Hepatocyte (in vitro differentiated cells): ENCODE results near the gene MCCD1. TPM values are rescaled to one million over a fixed set of nuclear protein-coding genes. Genes with fewer than 3 reads are reported as not detected.
"Not testable (repeated sequence)": the region's sequence is repeated elsewhere in the genome, so short reads cannot be mapped to it uniquely, and the experiment has no call there.

Source experiments
- DNase-seq: peaks from one replicate; pipeline ENCODE4 v3.0.0-alpha.2; 2016; ENCODE audit warnings: low spot score
- H2AFZ ChIP-seq: fragments of 200-600 bp; sonication (generic); 2 replicates; pipeline ENCODE4 v1.6.0; 2016; ENCODE audit warnings: antibody characterized with exemption, mild to moderate bottlenecking
- H3K27ac ChIP-seq: fragments of 200-600 bp; sonication (generic); 2 replicates; pipeline ENCODE4 v1.5.1; 2016; ENCODE audit warnings: mild to moderate bottlenecking
- H3K27me3 ChIP-seq: fragments of 200-600 bp; sonication (generic); 2 replicates; pipeline ENCODE4 v1.6.1; 2016
- H3K36me3 ChIP-seq: fragments of 200-600 bp; sonication (generic); replicated peaks from 2 replicates; pipeline ENCODE4 v1.5.1; 2016; ENCODE audit warnings: low read depth; ENCODE audit not compliant: insufficient read depth
- H3K4me1 ChIP-seq: fragments of 200-600 bp; sonication (generic); 2 replicates; pipeline ENCODE4 v1.5.1; 2016; ENCODE audit warnings: mild to moderate bottlenecking, moderate library complexity; ENCODE audit not compliant: insufficient read depth
- H3K4me2 ChIP-seq: fragments of 200-600 bp; sonication (generic); 2 replicates; pipeline ENCODE4 v1.6.0; 2016
- H3K4me3 ChIP-seq: fragments of 200-600 bp; sonication (generic); 2 replicates; pipeline ENCODE4 v1.5.1; 2016; ENCODE audit warnings: mild to moderate bottlenecking
- H3K79me2 ChIP-seq: fragments of 200-600 bp; sonication (generic); 2 replicates; pipeline ENCODE4 v1.6.0; 2017; ENCODE audit warnings: mild to moderate bottlenecking
- H3K9me2 ChIP-seq: fragments of 200-600 bp; sonication (generic); replicated peaks from 2 replicates; pipeline ENCODE4 v1.6.0; 2017; ENCODE audit warnings: mild to moderate bottlenecking; ENCODE audit not compliant: insufficient read depth
- H3K9me3 ChIP-seq: fragments of 200-600 bp; sonication (generic); 2 replicates; pipeline ENCODE4 v1.5.1; 2016; ENCODE audit warnings: low read depth, mild to moderate bottlenecking
- H4K20me1 ChIP-seq: fragments of 200-600 bp; sonication (generic); 2 replicates; pipeline ENCODE4 v1.6.0; 2016; ENCODE audit warnings: mild to moderate bottlenecking; ENCODE audit not compliant: insufficient read depth, poor library complexity, severe bottlenecking
- CTCF ChIP-seq: fragments of 200-600 bp; sonication (generic); IDR thresholded peaks from 2 replicates; pipeline ENCODE4 v1.5.1; 2016; ENCODE audit warnings: antibody characterized with exemption, mild to moderate bottlenecking; ENCODE audit not compliant: poor library complexity
- EZH2 ChIP-seq: fragments of 200-600 bp; sonication (generic); IDR thresholded peaks from 2 replicates; pipeline ENCODE4 v1.6.1; 2016; ENCODE audit warnings: antibody characterized with exemption, mild to moderate bottlenecking, borderline replicate concordance
- EZH2phosphoT487 ChIP-seq: fragments of 200-600 bp; sonication (generic); IDR thresholded peaks from one replicate; pipeline ENCODE4 v1.6.1; 2018; ENCODE audit warnings: antibody characterized with exemption, mild to moderate bottlenecking, low read depth, moderate library complexity; ENCODE audit not compliant: unreplicated experiment, severe bottlenecking
- WGBS: methylation state at CpG from one replicate; pipeline ENCODE4 v1.1.6; 2016; ENCODE audit warnings: low lambda C conversion rate; ENCODE audit errors: missing lambda C conversion rate; 5-methylcytosine and 5-hydroxymethylcytosine counted together
- polyA plus RNA-seq: library from polyadenylated mRNA; unstranded; fragments of >200 nt; fragmentation: Nextera tagmentation; extraction: Ambion mirVana; gene quantifications from 2 replicates; pipeline ENCODE4 v1.2.1, GENCODE V29; 2016
- total RNA-seq: library from RNA; depleted of rRNA; stranded (reverse); fragments of >200 nt; gene quantifications from 2 replicates; pipeline ENCODE4 v1.2.3, GENCODE V29; 2014

MCCD1 gene
- total and polyA plus RNA-seq, 2 experiments from 2014 or later = 0.47 to 2.0 TPM

GRCh38 chr6:31551371-31551770 lies 22.6 kb downstream of the MCCD1 start:
- H4K20me1 ChIP-seq, H3K4me3 ChIP-seq, H2AFZ ChIP-seq, H3K36me3 ChIP-seq, H3K9me3 ChIP-seq, H3K9me2 ChIP-seq, H3K4me2 ChIP-seq, H3K27ac ChIP-seq, H3K27me3 ChIP-seq: not testable (repeated sequence)
- DNase-seq = peak; percentile 54
- Histone ChIP-seq H3K79me2 (peaks cover 37% of the 10 kb centered on the region), H3K4me1 (peaks cover 10% of the 10 kb centered on the region)
- WGBS = 85% methylated on average over 5 of the region's 5 CpGs
- peak; percentile 32 for TF ChIP-seq CTCF

GRCh38 chr6:31556307-31556706 lies 27.5 kb downstream of the MCCD1 start:
- H3K36me3 ChIP-seq = no peaks in the 10 kb centered on the region
- H3K4me1 ChIP-seq = no peaks in the 10 kb centered on the region
- DNase-seq = no peak
- H3K27ac ChIP-seq = no peak overlapping the region
- H3K9me2 ChIP-seq = no peaks in the 10 kb centered on the region
- H3K79me2 ChIP-seq = peaks cover 14% of the 10 kb centered on the region
- no peak overlapping the region for H3K4me2 ChIP-seq
- TF ChIP-seq EZH2 = no peak
- no peak for TF ChIP-seq CTCF
- TF ChIP-seq EZH2phosphoT487 = no peak
- H3K4me3 ChIP-seq = no peak overlapping the region
- 95% methylated on average over 3 of the region's 3 CpGs for WGBS
- no peaks in the 10 kb centered on the region for H4K20me1 ChIP-seq
- H2AFZ ChIP-seq = no peak overlapping the region
- no peaks in the 10 kb centered on the region for H3K9me3 ChIP-seq
- H3K27me3 ChIP-seq = no peaks in the 10 kb centered on the region

GRCh38 chr6:31557443-31558317 lies 28.9 kb downstream of the MCCD1 start:
- Histone ChIP-seq H3K4me1 (no peaks in the 10 kb centered on the region), H3K27me3 (no peaks in the 10 kb centered on the region), H3K4me2 (no peak overlapping the region), H3K79me2 (peaks cover 12% of the 10 kb centered on the region), H2AFZ (no peak overlapping the region), H3K9me2 (no peaks in the 10 kb centered on the region), H3K36me3 (no peaks in the 10 kb centered on the region), H4K20me1 (no peaks in the 10 kb centered on the region), H3K27ac (no peak overlapping the region), H3K4me3 (no peak overlapping the region), H3K9me3 (no peaks in the 10 kb centered on the region)
- DNase-seq = no peak
- no peak for TF ChIP-seq EZH2phosphoT487
- TF ChIP-seq CTCF = no peak
- TF ChIP-seq EZH2 = no peak
- WGBS = 87% methylated on average over 24 of the region's 24 CpGs

GRCh38 chr6:31558318-31558625 lies 29.5 kb downstream of the MCCD1 start:
- H4K20me1 ChIP-seq = no peaks in the 10 kb centered on the region
- H3K4me1 ChIP-seq = no peaks in the 10 kb centered on the region
- H3K9me2 ChIP-seq = no peaks in the 10 kb centered on the region
- no peak overlapping the region for H3K27ac ChIP-seq
- H2AFZ ChIP-seq = no peak overlapping the region
- TF ChIP-seq EZH2phosphoT487 = no peak
- TF ChIP-seq EZH2 = no peak
- no peak for TF ChIP-seq CTCF
- no peaks in the 10 kb centered on the region for H3K27me3 ChIP-seq
- H3K4me2 ChIP-seq = no peak overlapping the region
- no peak for DNase-seq
- WGBS = 92% methylated on average over 8 of the region's 8 CpGs
- no peak overlapping the region for H3K4me3 ChIP-seq
- H3K9me3 ChIP-seq = no peaks in the 10 kb centered on the region
- H3K36me3 ChIP-seq = no peaks in the 10 kb centered on the region
- H3K79me2 ChIP-seq = peaks cover 11% of the 10 kb centered on the region
